HEK293 (cell line): ENCODE results near the gene ZSWIM2.

Experiments used
- CTCF ChIP-seq: fragments of 450-650 bp; formaldehyde crosslinking; IDR thresholded peaks from 2 replicates; pipeline ENCODE4 v1.5.1; 2016; ENCODE audit warnings: missing biosample characterization, missing genetic modification characterization
- GFI1B ChIP-seq: fragments of 450-650 bp; formaldehyde crosslinking; IDR thresholded peaks from 2 replicates; pipeline ENCODE4 v1.5.1; 2016; ENCODE audit warnings: missing biosample characterization, missing genetic modification characterization
- KLF9 ChIP-seq: fragments of 450-650 bp; formaldehyde crosslinking; IDR thresholded peaks from 2 replicates; pipeline ENCODE4 v1.5.1; 2016; ENCODE audit warnings: missing biosample characterization, missing genetic modification characterization, low read depth
- SALL2 ChIP-seq: fragments of 450-650 bp; formaldehyde crosslinking; IDR thresholded peaks from 2 replicates; pipeline ENCODE4 v1.5.0; 2017; ENCODE audit warnings: missing biosample characterization, mild to moderate bottlenecking, missing genetic modification characterization, borderline replicate concordance
- ZBTB21 ChIP-seq: fragments of 450-650 bp; formaldehyde crosslinking; IDR thresholded peaks from 2 replicates; pipeline ENCODE4 v1.5.1; 2017; ENCODE audit warnings: missing biosample characterization, missing genetic modification characterization
- ZBTB7A ChIP-seq: fragments of 450-650 bp; formaldehyde crosslinking; IDR thresholded peaks from 2 replicates; pipeline ENCODE4 v1.5.1; 2016; ENCODE audit warnings: low read depth, missing biosample characterization, missing genetic modification characterization
- ZNF274 ChIP-seq, 2 experiments: fragments of 200-500 bp in 1 of 2; fragments of 450-650 bp in 1 of 2; sonication (Bioruptor generic) in 1 of 2; formaldehyde crosslinking in 1 of 2; IDR thresholded peaks; 2 replicates each; pipeline versions ENCODE4 v1.5.1 to v1.6.1; 2014 to 2016; ENCODE audit warnings: borderline replicate concordance in 1 of 2, inconsistent platforms in 1 of 2, low read length in 1 of 2, missing biosample characterization in 1 of 2, missing genetic modification characterization in 1 of 2
- ZNF747 ChIP-seq: fragments of 450-650 bp; formaldehyde crosslinking; IDR thresholded peaks from 2 replicates; pipeline ENCODE4 v1.5.1; 2016; ENCODE audit warnings: missing biosample characterization, missing genetic modification characterization

- TF ChIP-seq CTCF (no peak), KLF9 (tag by site-specific recombination) (no peak), ZBTB21 (tag by site-specific recombination) (no peak), ZNF274 (IDR thresholded peaks at IDR 0.05; ENCODE audit: low read length) (no peak), ZNF274 (tag by site-specific recombination; IDR thresholded peaks at IDR 0.05; ENCODE audit: borderline replicate concordance) (no peak), ZBTB7A (tag by site-specific recombination) (no peak), GFI1B (tag by site-specific recombination) (no peak), ZNF747 (tag by site-specific recombination) (no peak), SALL2 (tag by site-specific recombination) (no peak)
Observed at GRCh38 chr2:186841940-186842339, 7.0 kb downstream of the ZSWIM2 start.
